Endothelial cell of umbilical vein (primary cell): ENCODE data around the gene OLFM2.

Source experiments
- CTCF ChIP-seq, 2 donors: IDR thresholded peaks; 1 replicate in 1 of 2; 2 replicates in 1 of 2; pipeline ENCODE4 v1.5.1; 2011; ENCODE audit warnings: low read length in 2 of 2, mild to moderate bottlenecking in 2 of 2, moderate library complexity in 2 of 2, control low read depth in 1 of 2, inconsistent platforms in 1 of 2, low read depth in 1 of 2; ENCODE audit not compliant: insufficient read depth in 1 of 2; ENCODE audit errors: extremely low read depth in 1 of 2
- EZH2 ChIP-seq: IDR thresholded peaks from 2 replicates; pipeline ENCODE4 v1.6.1; 2012; ENCODE audit warnings: borderline replicate concordance, low read depth, mild to moderate bottlenecking, moderate library complexity, low read length, inconsistent platforms; ENCODE audit not compliant: severe bottlenecking
- GATA2 ChIP-seq: IDR thresholded peaks from 2 replicates; pipeline ENCODE4 v1.7.0; 2011; ENCODE audit warnings: low read depth, mild to moderate bottlenecking, moderate library complexity, mixed read lengths, low read length; ENCODE audit not compliant: insufficient read length, insufficient read depth
- JUN ChIP-seq: IDR thresholded peaks from 2 replicates; pipeline ENCODE4 v1.6.1; 2011; ENCODE audit warnings: borderline replicate concordance, low read depth; ENCODE audit not compliant: insufficient read length, insufficient read depth
- MAX ChIP-seq: IDR thresholded peaks from 2 replicates; pipeline ENCODE4 v1.6.1; 2011; ENCODE audit not compliant: insufficient read depth, insufficient read length
- POLR2A ChIP-seq: IDR thresholded peaks from 2 replicates; pipeline ENCODE4 v1.6.1; 2012; ENCODE audit warnings: low read depth, mild to moderate bottlenecking, control low read depth, low read length
- POLR2AphosphoS5 ChIP-seq: IDR thresholded peaks from 2 replicates; pipeline ENCODE4 v1.6.1; 2012; ENCODE audit warnings: low read depth, mild to moderate bottlenecking, control low read depth, low read length, moderate library complexity; ENCODE audit not compliant: insufficient read depth

GRCh38 chr19:9848762-9849161 lies 87.6 kb downstream of the OLFM2 start:
- TF ChIP-seq CTCF (IDR thresholded peaks at IDR 0.05; ENCODE audit: extremely low read depth in 1 of 2, insufficient read depth in 1 of 2, low read depth in 1 of 2, low read length in 2 of 2) (no peak), POLR2A (no peak), POLR2AphosphoS5 (no peak), JUN (no peak), EZH2 (no peak), MAX (no peak), GATA2 (no peak)
